ENCODE data around the gene PYY.

- TF ChIP-seq SPI1 (IDR thresholded peaks at IDR 0.05; ENCODE audit: borderline replicate concordance, insufficient read depth, low read depth, low read length) (no peak), RAD21 (IDR thresholded peaks at IDR 0.05; ENCODE audit: insufficient read depth, low read depth, low read length) (no peak)
These were observed 29.2 kb downstream of the PYY start for GRCh38 chr17:43924558-43924957.

Measured in GM12878 (cell line).